Activated CD8-positive, alpha-beta memory T cell treated with anti-CD3 and anti-CD28 coated beads, Interleukin-2, amount 50 U/mL, for 24 hours (primary cell): ENCODE measurements around the gene ANLN.

Experiments used
- DNase-seq: peaks from one replicate; pipeline ENCODE4 v3.0.0-alpha.2; 2020; ENCODE audit errors: extremely low read depth

The ANLN gene

DNA sequence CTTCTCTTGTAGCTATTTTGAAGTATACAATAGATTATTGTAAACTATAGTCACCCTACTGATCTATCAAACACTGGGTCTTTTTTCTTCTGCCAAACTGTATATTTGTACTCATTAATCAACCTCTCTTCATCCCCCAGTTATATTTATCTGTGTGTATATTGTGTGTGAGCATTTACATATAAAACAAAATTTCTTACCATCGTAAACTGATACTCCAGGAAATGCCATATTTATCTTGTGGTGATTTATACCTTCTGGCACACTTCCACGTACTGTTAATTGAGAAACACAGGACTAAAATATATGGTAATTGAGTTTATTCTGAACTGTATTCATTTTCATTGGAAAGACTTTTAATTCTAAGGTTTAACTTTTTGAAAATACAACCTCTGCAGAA, 18.9 kb downstream of the ANLN start:
- DNase-seq, result no peak

DNA sequence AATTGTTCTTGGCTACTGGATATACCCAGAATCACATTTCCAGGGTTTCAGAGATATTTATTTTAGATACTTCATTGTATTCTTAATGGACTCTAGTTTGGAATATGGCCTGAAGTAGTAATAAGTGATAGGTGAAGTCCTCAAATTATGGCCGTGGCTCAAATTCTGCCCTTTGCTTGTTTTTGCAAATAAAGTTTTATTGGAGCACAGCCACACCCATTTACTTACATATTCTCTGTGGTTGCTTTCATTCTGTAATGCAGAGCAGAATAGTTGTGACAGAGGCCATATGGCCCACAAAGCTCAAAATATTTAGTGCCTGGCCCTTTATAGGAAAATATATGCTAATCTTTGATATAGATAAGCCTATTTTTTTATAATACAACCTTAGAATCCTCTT, 19.5 kb downstream of the ANLN start:
- no peak for DNase-seq

DNA sequence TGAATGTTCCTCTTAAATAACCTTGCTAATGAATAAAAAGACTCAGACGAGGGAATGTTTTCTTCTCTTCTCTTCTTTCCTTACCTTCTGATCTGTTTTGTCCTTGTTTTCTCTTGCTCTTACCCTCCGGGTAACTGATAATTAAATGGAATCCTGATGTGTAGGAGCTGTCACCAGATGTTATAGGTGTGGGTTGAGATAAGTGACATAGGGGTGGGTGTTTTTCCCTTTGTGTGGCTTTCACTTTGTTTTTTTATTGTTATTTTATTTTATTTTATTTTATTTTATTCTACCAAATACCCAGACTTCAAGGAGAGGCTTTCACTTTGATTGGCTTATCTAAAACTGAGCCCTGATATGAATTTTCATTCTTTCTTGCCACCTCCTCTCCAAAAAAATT, 25.5 kb downstream of the ANLN start:
- no peak for DNase-seq

DNA sequence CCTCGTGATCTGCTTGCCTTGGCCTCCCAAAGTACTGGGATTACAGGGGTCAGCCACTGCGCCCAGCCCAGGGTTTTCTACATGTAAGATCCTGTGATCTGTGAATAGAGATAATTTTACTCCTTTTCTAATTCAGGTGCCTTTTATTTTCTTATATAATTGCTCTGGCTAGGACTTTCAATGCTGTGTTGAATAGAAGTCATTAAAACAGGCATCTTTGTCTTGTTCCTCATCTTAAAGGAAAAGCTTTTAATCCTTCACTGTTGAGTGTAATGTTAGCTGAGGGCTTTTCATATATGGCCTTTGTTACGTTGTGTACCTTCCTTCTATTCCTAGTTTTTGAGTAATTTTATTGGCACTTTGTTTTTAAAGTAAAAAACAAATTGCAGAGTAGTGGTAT, 26.6 kb downstream of the ANLN start:
- no peak for DNase-seq

DNA sequence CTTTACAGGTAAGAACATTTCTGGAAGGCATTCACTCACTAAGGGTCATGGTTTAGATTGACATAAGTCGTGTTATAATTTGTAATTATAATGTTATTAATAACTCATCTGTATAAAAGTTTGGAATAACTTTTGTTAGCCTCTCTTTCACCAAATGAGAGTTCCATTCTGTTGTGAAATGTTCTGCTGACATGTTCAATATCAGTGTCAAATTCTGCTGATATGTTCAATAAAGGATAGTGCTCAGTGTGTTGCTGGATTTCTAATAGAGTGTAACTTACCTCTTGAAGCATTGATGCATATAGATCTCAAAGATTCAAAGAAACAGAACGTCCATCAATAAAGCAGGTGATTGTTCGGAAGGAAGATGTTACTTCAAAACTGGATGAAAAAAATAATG, 30.6 kb downstream of the ANLN start:
- no peak for DNase-seq

DNA sequence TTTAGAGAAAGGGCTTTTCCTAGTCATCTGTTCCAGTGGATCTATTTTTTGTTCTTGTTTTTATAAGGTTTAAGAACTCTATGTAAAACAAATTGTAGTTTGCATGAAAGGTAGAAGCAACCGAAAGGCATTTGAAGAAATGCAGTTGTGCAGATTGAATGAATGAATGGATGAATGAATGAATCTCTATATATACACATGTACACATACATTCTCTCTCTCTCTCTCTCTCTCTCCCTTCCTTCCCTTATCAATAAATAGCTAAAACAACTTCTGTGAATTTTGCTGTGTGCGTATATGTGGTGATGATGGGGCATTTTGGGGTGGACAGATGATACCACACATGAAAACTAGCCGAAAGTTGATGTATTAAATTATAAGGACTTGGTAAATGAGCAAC, 32.4 kb downstream of the ANLN start:
- DNase-seq, result no peak

DNA sequence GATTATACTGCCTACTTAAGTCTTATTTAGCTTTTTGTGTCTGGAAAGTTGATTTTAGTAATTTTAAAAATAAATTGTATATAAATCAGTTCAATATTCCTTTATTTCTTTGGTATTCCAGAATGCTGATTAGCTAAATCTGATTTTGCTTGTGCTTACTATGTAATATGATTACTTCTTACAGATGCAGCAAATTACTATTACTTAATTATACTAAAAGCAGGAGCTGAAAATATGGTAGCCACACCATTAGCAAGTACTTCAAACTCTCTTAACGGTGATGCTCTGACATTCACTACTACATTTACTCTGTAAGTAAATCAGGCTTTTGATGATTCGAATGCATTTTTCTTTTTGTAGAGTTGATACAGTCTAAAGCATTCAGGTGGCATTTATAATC, 34.0 kb downstream of the ANLN start:
- no peak for DNase-seq

DNA sequence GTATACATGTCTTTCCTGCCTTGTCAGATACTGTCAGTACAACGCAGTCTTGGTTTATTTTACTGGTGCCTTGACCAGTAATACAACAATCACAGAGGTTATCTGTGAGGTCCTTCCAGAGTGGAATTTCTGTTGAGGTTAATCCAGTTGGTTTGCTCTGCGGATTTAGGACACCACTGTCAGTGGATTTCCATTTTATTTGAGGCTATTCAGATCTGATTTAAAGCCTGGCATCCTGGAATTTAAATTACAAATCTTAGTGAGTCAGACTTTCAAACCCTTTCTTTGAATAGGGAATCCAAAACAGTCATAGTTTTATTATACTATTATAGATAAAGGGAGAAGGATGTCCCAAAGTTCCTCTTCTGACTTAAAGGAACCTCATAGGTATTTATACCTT, 40.5 kb downstream of the ANLN start:
- no peak for DNase-seq

DNA sequence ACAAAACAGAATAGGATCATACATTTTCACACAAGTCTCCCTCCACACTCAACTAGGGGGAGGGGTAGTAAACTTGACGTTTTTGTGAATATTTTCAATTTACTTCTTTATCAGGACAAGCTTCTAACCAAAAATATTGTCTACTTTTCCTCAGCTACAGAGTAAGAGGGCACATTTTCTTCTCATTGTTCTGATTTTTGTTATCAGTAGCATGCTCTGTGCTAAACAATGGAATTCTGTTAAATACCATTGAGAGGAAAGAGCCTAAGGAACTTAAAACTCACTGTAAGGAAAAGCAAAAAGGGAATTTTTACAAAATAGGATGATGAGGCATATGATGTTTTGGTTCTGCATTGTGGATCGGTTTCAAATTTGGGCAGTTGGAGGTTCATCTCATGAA, 41.2 kb downstream of the ANLN start:
- DNase-seq, result no peak

DNA sequence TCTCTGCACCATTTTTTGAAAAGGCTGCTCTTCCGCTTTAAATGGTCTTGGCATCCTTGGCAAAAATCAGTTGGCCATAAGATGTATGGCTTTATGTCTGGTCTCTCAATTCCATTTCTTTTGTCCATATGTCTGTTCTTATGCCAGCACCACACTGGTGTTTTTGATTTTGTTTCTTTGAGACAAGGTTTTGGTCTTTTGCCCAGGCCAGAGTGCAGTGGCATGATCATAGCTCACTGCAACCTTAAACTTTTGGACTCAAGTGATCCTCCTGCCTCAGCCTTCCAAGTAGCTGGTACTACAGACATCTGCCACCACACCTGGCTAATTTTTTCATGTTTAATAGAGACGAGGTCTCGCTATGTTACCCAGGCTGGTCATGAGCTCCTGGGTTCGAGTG, 48.5 kb downstream of the ANLN start:
- no peak for DNase-seq

DNA sequence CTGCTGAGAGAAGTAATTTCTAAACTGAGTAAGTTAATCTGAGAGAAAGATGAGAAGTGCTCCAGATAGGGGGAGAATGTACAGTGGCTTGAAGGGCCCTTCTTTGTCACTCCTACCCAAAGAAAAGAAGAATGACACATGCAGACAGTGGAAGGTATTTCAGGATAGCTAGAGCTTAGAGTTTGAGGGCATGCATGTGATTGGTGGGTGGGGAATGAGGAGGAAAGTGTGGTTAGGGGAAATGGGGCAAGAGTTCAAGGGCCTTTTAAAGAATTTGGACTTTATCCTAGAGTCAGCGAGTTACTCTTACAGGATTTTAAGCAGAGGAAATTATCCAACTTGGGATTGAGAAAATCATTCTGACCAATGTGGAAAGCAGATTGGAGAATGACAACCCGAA, 50.0 kb downstream of the ANLN start:
- no peak for DNase-seq

DNA sequence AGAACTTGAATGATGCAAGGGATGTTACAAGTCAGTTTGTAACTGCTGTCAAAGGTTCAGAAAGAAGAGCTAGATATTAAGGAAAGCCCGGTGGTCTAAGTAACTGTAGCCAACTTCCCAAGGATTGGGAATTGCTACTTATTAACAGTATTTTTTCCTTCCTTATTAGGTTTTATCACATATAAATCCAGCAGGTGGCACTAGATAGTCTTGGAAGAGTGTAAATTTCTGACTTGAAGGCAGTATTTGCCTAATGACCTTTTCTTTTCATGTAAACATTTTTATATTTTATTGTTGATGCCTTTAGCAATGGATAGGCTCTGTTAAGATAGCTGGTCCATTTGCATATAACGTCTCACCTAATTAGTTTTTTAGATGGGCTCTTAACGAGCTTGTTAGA, 51.2 kb downstream of the ANLN start:
- DNase-seq, result no peak

DNA sequence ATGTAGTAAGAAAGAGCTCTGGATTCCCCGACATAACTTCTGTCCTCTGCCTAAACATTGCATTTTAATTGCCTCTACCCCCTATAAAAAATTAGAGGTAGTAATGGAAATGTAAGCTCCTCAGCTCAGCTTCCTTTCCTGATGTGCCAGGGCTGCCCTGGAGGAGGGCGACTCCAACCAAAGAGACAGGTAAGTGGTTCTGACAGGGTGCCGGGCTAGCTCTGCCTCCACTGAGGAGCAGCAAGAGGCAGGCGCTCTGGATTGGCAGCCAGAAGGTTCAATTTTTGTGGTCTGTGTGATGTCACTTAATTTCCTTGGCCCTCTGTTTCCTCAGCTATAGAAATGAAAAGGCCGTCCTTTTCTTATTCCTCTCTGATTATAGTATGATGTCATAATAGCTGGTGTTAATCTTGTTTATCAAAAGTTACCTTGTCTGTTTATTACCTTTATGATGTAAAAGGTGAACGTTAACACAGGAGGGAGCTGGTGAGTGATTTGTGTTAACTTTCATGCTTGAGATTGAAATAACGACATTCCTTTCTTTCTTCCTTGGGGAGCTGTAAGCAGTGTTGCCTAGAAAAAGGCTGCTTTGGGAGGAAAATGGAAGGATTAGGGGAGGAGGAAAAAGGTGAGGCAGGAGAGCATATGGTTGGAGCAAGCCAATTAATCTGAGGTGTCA, 51.8 kb downstream of the ANLN start:
- no peak for DNase-seq

DNA sequence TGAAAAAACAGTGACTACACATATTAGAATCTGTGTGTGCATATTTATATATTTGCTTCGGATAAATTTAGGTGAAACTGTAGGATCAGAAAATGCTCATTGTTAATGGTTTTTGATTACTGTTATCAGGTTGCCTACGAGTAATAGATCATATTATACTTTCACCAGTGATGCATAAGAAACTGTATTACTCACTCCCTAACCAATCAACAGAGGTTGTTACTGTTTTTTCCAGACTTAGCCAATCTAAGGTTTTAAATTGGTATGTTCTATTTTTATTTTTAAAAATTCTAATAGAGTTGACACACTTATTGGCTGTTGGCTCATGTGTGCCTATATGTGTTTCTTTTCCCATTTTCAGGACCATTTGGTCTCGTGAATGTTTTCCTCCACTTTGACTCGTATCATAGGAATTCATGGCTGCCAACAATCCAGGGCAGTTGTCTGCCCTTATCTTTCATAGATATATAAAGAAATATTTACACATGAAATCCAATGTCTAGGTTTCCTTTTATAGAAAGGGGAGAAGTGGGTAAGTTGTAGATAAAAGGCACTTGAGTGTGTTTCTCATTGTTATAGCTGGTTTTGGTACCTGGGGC, 59.2 kb downstream of the ANLN start:
- no peak for DNase-seq

DNA sequence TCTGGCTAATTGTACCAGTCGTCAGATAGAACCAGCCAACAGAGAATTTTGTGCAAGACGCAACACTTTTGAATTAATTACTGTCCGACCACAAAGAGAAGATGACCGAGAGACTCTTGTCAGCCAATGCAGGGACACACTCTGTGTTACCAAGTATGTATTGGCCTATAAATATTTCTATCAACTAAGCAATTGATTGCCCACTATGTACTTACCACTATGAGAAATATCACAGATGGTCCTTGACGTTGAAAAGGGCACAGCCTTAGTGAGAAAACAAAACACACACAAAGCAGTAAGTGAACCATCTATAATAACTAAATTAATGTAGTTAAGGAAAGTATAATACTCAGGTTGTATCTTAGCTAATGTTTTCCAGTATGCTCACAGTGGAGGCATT, 60.0 kb downstream of the ANLN start:
- no peak for DNase-seq

DNA sequence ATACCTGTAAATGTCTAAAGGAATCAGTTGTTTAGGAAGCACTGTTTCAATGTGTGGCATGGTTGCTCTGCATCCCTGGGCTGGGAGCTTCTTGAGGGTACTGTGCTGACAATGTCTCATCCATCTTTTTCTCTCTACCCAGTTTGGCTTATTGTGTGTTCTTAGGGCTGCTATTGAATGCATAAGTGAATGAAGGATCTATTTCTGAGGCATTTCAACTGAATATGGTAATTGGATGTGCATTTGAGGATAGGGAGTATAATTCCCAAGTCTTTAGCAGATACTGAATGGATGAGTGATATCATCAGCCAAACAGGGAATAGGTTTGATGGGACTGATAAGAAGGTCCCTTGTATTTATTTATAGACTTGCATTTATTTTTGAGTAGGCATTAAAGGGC, 64.1 kb downstream of the ANLN start:
- no peak for DNase-seq

DNA sequence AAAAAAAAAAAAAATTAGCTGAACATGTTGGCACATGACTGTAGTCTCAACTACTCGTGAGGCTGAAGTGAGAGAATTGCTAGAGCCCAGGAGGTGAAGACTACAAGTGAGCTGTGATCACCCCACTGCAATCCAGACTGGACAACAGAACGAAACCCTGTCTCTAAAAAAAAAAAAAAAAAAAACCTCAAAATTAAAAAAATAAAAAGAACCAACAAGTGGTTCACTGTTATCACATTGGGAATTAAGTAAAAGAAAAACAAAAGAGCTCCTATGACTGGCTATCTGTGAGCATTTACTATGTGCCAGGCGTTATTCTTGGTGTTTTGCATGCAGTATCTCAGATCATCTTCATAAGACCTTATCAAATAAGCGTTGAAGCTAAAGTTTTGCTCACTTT, 66.0 kb downstream of the ANLN start:
- no peak for DNase-seq

DNA sequence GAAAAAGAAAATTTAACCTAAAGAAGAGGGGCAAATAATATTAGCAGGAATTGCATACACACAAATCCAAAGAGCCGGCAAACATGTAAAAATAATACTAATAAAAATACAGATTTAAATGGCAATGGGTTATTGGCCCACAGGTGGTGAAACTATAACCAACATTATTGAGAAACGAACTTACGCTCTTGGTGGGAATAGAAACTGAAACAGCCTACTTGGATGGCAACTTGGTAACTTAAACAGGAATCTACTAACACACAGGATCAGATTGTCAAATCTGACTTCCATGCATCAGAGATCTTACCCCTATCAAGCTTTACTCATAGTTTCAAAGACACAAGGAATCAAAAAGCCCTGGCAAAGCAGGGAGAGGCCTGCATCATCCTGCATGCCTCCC, 66.5 kb downstream of the ANLN start:
- no peak for DNase-seq

DNA sequence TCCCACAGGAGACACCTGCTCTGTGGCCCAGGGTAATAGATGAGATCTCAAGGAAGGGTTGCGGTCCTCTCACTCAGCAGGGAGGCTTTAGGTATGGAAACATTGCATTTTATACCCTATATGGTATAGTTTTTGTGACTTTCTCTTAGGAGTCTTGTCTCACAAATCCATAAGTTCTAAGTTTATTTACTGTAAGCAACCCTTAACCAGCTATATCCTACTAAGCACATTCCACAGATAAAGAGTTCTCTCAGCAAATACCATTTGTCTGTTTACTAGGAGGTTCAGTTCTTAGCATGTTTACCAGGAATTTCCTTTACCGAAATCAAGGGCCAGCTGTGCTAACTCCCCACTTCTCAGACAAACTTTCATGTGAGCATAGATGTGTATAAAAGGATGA, 66.9 kb downstream of the ANLN start:
- DNase-seq, result no peak

DNA sequence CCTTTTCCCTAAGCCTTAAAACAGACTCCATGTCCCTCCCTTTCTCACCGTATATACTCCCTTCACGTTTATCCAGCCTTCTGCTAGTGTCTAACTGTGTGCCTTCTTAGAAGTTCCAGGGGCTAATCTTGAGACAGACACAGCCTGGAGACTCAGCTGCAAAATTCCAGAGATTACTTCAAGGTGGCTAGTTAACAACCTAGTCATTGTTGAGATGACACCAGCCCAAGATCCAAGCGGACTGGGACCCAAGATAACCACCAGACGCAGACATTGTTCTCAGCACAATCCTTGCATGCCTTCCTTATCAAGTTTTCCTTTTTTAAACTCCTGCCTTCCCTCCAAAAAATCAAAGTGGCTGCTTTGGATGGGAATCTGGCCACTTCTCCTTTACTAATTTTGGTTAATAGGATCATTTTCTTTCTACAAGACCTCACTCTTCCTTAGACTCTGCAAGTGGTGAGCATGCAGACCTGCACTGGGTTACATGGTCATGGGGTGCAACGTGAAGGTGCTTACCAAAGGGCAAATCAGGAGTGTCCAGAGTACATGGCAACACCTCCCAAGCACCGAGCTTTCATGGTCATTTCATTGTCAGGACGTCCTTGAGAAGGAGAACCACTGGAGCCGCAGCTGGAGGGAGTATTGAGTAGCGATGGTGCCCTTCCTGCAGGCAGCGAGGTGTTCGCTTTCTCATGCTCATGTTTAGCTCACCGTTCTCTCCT, 69.7 kb downstream of the ANLN start:
- DNase-seq, result no peak

DNA sequence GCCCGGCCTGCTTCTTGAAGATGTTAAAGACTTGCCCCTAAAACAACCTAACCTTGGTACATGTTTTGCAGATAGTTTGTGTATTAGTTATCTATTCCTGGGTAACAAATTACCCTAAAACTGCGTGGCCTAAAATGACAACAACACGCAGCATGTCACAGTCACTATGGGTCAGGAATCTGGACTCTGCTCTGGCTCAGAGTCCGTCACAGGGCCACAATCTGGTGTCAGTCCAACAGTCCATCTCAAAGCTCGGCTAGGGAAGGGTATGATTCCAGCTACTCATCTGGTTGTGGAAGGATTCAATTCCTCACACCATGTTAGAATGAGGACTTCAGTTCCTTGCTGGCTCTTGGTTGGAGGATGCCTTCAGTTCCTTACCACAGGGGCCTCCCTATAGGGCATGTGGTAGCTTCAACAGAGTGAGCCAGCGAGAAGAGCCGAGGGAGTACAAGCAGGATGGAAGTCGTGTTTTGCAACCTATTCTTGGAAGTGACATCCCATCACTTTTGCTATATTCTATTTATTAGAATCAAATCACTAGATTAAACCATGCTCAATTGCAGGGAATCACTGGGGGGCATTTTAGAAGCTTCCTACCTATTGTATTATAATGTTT, 71.3 kb downstream of the ANLN start:
- no peak for DNase-seq

DNA sequence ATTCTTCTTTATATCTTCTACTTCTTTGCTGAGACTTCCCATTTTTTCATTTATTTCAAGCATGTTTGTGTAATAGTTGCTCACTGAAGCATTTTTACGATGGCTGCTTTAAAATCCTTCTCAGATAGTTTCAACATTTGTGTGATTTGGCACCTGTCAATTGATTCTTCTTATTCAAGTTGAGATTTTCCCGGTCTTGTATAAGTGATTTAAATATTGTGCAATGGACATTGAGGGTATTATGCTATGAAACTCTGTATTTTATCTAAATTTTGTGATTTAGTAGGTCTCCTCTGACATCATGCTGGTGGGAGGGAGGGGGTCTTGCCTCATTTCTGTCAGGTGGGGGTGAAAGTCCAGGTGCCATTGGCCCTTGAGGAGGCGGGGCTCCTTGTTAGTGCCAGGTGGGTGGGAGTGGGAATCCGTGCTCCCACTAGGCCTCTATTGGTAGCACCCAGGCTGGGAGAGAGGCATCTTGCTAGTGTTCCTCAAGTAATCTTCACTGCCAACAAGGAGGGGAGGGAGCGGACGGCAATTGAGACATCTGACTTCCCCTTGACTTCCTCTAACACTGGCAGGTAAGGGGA, 73.0 kb downstream of the ANLN start:
- no peak for DNase-seq

DNA sequence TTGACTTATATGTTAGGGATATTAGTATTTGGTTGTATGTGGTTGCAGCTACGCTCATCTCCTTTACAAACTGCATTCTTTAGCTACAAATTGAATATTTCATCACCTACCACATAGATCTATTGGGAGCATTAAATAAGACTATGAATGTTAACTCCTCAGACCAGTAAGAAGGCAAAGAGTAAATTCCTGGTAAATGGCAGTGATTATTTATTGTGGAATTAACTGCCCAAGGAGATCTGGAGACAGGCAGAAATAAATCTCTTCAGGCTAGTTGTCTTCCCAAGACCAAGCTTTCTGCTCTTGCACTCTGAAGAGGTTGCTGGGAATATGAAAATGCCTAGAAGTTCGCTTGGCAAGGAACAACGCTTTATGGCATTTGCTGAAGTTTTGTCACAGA, 74.6 kb downstream of the ANLN start:
- DNase-seq, result no peak
